Progenitor cell of endocrine pancreas (in vitro differentiated cells): ENCODE measurements around the gene HCLS1. TPM values are rescaled to one million over a fixed set of nuclear protein-coding genes. Genes with fewer than 3 reads are reported as not detected.
"Not testable (repeated sequence)": the region's sequence is repeated elsewhere in the genome, so short reads cannot be mapped to it uniquely, and the experiment has no call there.

ENCODE experiments used
- DNase-seq: peaks from one replicate; pipeline ENCODE4 v3.0.0; 2021; ENCODE audit warnings: low spot score; ENCODE audit not compliant: unreplicated experiment
- H3K27ac Mint-ChIP-seq: 2 replicates; pipeline ENCODE4 v1.8.0; 2021; ENCODE audit warnings: mild to moderate bottlenecking, moderate library complexity, mixed read lengths
- H3K27me3 Mint-ChIP-seq: 2 replicates; pipeline ENCODE4 v1.8.0; 2021; ENCODE audit warnings: mixed read lengths
- H3K36me3 Mint-ChIP-seq: 2 replicates; pipeline ENCODE4 v1.8.0; 2022; ENCODE audit warnings: mixed read lengths; ENCODE audit not compliant: insufficient read depth
- H3K4me1 Mint-ChIP-seq: 2 replicates; pipeline ENCODE4 v1.8.0; 2021; ENCODE audit warnings: low read depth, mixed read lengths
- H3K4me3 Mint-ChIP-seq: 2 replicates; pipeline ENCODE4 v1.8.0; 2021; ENCODE audit warnings: low read depth, mild to moderate bottlenecking, moderate library complexity, mixed read lengths
- H3K9me3 Mint-ChIP-seq: 2 replicates; pipeline ENCODE4 v1.8.0; 2021; ENCODE audit warnings: low read depth, mixed read lengths
- total RNA-seq: library from RNA; stranded (reverse); gene quantifications from 2 replicates; pipeline ENCODE4 v1.2.1, GENCODE V29; 2021
- TF ChIP-seq, protein P1 (sequence below): fragments of 200-600 bp; sonication (generic); IDR thresholded peaks from one replicate; pipeline ENCODE4 v1.5.0; 2021; ENCODE audit warnings: antibody characterized with exemption, mild to moderate bottlenecking; ENCODE audit not compliant: unreplicated experiment

The HCLS1 gene
- total RNA-seq, 1 donor from 2014 or later, result 0.46 TPM

DNA sequence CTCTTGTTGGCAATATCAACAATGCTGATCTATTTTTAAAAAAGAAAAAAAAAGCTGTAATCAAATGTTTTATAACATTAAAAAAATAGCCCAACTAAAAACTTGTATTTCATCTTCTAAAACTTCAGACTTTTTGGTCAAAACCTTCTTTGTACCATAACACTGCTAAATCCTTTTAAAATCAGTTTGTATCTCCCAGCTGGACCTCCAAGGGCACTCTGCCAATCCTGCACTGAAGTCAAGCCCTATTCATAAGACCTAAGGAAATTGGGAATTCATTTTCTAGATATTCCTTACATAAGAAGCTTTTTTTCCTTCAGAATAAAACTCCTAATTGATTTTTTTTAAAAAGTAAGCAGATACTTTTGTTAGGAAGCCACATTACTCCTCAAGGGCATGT is 38.2 kb upstream of the HCLS1 start:
- peaks cover 15% of the 10 kb centered on the region for H3K36me3 Mint-ChIP-seq
- TF ChIP-seq, protein P1, sequence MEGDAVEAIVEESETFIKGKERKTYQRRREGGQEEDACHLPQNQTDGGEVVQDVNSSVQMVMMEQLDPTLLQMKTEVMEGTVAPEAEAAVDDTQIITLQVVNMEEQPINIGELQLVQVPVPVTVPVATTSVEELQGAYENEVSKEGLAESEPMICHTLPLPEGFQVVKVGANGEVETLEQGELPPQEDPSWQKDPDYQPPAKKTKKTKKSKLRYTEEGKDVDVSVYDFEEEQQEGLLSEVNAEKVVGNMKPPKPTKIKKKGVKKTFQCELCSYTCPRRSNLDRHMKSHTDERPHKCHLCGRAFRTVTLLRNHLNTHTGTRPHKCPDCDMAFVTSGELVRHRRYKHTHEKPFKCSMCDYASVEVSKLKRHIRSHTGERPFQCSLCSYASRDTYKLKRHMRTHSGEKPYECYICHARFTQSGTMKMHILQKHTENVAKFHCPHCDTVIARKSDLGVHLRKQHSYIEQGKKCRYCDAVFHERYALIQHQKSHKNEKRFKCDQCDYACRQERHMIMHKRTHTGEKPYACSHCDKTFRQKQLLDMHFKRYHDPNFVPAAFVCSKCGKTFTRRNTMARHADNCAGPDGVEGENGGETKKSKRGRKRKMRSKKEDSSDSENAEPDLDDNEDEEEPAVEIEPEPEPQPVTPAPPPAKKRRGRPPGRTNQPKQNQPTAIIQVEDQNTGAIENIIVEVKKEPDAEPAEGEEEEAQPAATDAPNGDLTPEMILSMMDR, result no peak
- no peaks in the 10 kb centered on the region for H3K27me3 Mint-ChIP-seq
- H3K27ac Mint-ChIP-seq, result no peak overlapping the region
- H3K4me1 Mint-ChIP-seq, result peaks cover 2% of the 10 kb centered on the region
- no peak for DNase-seq
- H3K4me3 Mint-ChIP-seq, result no peak overlapping the region
- peaks cover 2% of the 10 kb centered on the region for H3K9me3 Mint-ChIP-seq

DNA sequence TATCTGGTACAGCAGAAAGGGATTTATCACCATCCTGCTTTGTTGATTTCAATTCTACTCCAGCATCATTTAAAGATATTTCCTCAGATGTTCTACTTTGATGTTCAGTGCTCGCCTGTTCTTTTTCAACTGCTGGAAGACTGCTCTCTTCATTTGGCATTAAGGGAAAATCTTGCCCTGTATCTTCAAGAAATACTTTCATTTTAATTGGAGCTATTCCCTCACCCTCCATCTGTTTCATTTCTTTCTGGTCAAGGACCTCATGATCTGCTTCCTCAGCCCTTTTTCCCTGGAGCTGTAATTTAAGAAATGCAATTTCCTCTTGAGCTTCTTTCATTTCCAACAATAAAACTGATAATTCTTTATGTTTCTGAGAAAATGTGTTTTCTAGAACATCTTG is 37.8 kb upstream of the HCLS1 start:
- no peak for DNase-seq
- H3K4me3 Mint-ChIP-seq, result no peak overlapping the region
- H3K9me3 Mint-ChIP-seq, result no peaks in the 10 kb centered on the region
- H3K27me3 Mint-ChIP-seq, result no peaks in the 10 kb centered on the region
- H3K4me1 Mint-ChIP-seq, result peaks cover 2% of the 10 kb centered on the region
- H3K27ac Mint-ChIP-seq, result no peak overlapping the region
- TF ChIP-seq, protein P1, result no peak
- H3K36me3 Mint-ChIP-seq, result peaks cover 12% of the 10 kb centered on the region

DNA sequence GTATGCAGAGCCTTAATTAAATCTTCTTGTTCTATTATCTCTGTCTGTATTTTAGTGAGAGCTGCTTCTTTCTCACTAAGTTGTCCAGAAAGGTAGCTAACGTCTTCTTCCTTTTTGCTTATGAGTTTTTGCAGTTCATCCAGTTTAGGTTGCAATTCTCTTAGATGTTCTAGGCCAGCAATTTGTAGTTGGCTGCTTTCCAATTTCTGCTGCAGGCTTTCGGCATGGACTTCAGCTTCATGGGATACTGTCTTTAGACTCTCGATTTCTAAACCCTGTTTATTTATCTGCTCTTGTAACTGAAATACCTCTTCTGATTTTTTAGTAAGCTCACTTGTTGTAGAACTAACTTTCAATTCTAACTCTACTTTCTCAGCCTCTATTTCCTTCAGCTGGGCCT is 35.5 kb upstream of the HCLS1 start:
- H3K4me3 Mint-ChIP-seq, result no peak overlapping the region
- peaks cover 21% of the 10 kb centered on the region for H3K36me3 Mint-ChIP-seq
- no peaks in the 10 kb centered on the region for H3K9me3 Mint-ChIP-seq
- TF ChIP-seq, protein P1, result no peak
- peaks cover 2% of the 10 kb centered on the region for H3K4me1 Mint-ChIP-seq
- no peaks in the 10 kb centered on the region for H3K27me3 Mint-ChIP-seq
- no peak overlapping the region for H3K27ac Mint-ChIP-seq
- DNase-seq, result no peak

DNA sequence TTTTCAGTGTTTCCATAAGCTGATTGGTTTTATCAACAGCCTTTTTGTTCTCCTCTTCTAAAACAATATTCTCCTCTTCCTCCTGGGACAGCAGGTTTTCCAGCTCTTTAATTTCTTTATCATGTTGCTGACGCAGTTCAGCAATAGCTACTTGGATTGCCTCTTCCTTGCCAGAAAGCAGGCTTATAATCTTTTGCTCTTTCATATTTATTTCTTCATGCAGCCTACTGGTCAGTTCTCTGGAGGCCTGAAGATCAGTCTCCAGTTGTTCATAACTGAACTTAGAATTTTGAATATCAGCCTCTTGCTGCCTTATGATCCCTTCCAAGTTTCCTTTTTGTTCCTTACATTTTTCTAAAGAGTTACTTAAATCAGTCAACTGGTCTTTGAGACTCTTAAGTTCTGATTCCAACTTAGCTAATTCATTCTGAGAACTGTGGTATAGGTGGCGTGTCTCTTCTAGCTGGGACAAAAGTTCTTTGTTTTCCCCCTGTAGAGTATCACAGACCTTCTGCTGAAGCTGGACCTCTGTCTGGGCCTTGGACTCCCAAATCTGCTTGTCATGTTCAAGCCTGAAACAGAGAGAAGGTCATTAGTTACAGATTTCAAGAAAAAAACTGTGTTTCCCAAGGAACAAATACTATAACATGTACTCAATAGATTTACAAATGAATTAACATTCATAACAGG is 31.5 kb upstream of the HCLS1 start:
- TF ChIP-seq, protein P1, result no peak
- Mint-ChIP-seq H3K27ac (no peak overlapping the region), H3K27me3 (no peaks in the 10 kb centered on the region)

DNA sequence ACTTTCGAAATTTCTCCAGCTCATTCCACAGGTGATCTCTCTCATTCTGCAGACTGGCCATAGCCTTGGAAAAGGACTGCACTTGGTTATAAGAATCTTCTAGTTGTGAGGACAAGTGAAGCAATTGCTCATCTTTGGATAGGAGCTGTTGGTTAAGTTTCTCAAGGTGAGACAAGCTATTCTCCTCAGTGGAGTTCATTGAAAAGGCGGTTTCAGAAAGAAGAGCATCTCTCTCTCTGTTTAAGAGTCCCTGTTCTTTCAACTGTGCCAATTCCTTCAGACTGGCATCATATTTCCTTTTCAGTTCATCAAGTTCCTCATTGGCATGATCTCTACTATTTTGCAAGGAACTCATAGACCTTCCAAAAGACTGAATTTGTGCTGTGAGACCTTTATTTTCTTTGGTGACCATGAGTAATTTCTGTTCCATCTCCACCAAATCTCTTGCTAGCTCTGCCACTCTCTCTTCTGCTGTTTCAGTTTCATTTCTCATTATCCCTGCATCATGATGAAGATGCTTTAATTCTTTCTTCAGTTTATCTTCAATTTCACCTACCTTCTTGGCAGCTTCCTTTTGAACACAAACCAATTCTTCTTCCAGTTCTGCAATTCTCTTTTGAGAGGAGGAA is 30.2 kb upstream of the HCLS1 start:
- Mint-ChIP-seq H3K4me1 (no peaks in the 10 kb centered on the region), H3K36me3 (peaks cover 47% of the 10 kb centered on the region)

More for the DNA sequence above, 31.5 kb upstream of the HCLS1 start:
- DNase-seq, result no peak
- H3K4me1 Mint-ChIP-seq, result no peaks in the 10 kb centered on the region
- peaks cover 3% of the 10 kb centered on the region for H3K9me3 Mint-ChIP-seq
- H3K36me3 Mint-ChIP-seq, result peaks cover 36% of the 10 kb centered on the region
- H3K4me3 Mint-ChIP-seq, result no peak overlapping the region

DNA sequence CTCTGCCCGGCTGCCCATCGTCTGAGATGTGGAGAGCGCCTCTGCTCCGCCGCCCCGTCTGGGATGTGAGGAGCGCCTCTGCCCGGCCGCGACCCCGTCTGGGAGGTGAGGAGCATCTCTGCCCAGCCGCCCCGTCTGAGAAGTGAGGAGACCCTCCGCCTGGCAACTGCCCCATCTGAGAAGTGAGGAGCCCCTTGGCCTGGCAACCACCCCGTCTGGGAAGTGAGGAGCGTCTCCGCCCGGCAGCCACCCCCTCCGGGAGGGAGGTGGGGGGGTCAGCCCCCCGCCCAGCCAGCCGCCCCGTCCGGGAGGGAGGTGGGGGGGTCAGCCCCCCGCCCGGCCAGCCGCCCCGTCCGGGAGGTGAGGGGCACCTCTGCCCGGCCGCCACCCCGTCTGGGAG is 28.0 kb upstream of the HCLS1 start:
- not testable (repeated sequence) for H3K4me1 Mint-ChIP-seq, DNase-seq, H3K4me3 Mint-ChIP-seq, H3K27me3 Mint-ChIP-seq, H3K27ac Mint-ChIP-seq
- H3K9me3 Mint-ChIP-seq, result peaks cover 16% of the 10 kb centered on the region
- peaks cover 58% of the 10 kb centered on the region for H3K36me3 Mint-ChIP-seq

More for the DNA sequence above, 30.2 kb upstream of the HCLS1 start:
- TF ChIP-seq, protein P1, result no peak
- H3K4me3 Mint-ChIP-seq, result no peak overlapping the region
- no peak overlapping the region for H3K27ac Mint-ChIP-seq
- H3K27me3 Mint-ChIP-seq, result no peaks in the 10 kb centered on the region
- H3K9me3 Mint-ChIP-seq, result peaks cover 7% of the 10 kb centered on the region
- DNase-seq, result no peak
